Brain microvascular endothelial cell (primary cell): Measurements from ENCODE around the gene KRTAP5-6.
A peak's percentile ranks its signal among the peaks of the same experiment; 100 is the strongest.

Source experiments
- DNase-seq: peaks from one replicate; pipeline ENCODE4 v3.0.0-alpha.2; 2020
- H3K27ac ChIP-seq: fragments of 250-450 bp; sonication (Bioruptor Pico); 2 replicates; pipeline ENCODE4 v1.5.1; 2020; ENCODE audit warnings: mild to moderate bottlenecking, moderate library complexity
- H3K27me3 ChIP-seq: fragments of 250-450 bp; sonication (Bioruptor Pico); replicated peaks from 2 replicates; pipeline ENCODE4 v1.5.1; 2020; ENCODE audit warnings: mild to moderate bottlenecking
- H3K36me3 ChIP-seq: fragments of 250-450 bp; sonication (Bioruptor Pico); replicated peaks from 2 replicates; pipeline ENCODE4 v1.5.1; 2020; ENCODE audit warnings: mild to moderate bottlenecking
- H3K4me3 ChIP-seq: 2 replicates; pipeline ENCODE4 v1.5.1; 2011; ENCODE audit warnings: low read depth, mild to moderate bottlenecking, control low read depth, low read length, moderate library complexity
- CTCF ChIP-seq: IDR thresholded peaks from 2 replicates; pipeline ENCODE4 v1.5.1; 2011; ENCODE audit warnings: low read depth, mild to moderate bottlenecking, moderate library complexity, low read length, control low read depth, inconsistent platforms; ENCODE audit errors: missing control alignments
- in situ Hi-C: cut with HindIII; loops from 2 replicates; pipeline ENCODE4 v1.10.0; 2017; ENCODE audit warnings: low sequenced_read_pairs, low pct_ligation_motif_present

The KRTAP5-6 gene

GRCh38 chr11:1690167-1691025 is 6.6 kb upstream of the KRTAP5-6 start:
- in situ Hi-C loops = no loop called here
- no peak for DNase-seq
- no peaks in the 10 kb centered on the region for H3K27me3 ChIP-seq
- no peak for TF ChIP-seq CTCF
- H3K27ac ChIP-seq = no peak overlapping the region
- no peak overlapping the region for H3K4me3 ChIP-seq
- H3K36me3 ChIP-seq = no peaks in the 10 kb centered on the region

GRCh38 chr11:1691026-1691877 is 5.7 kb upstream of the KRTAP5-6 start:
- no peak for TF ChIP-seq CTCF
- Histone ChIP-seq H3K27me3 (no peaks in the 10 kb centered on the region), H3K4me3 (no peak overlapping the region), H3K27ac (no peak overlapping the region), H3K36me3 (no peaks in the 10 kb centered on the region)
- in situ Hi-C loops = no loop called here
- DNase-seq = no peak

GRCh38 chr11:1691878-1692707 is 4.9 kb upstream of the KRTAP5-6 start:
- Histone ChIP-seq H3K27me3 (no peaks in the 10 kb centered on the region), H3K4me3 (no peak overlapping the region), H3K36me3 (no peaks in the 10 kb centered on the region), H3K27ac (no peak overlapping the region)
- DNase-seq = no peak
- no peak for TF ChIP-seq CTCF
- in situ Hi-C loops = no loop called here

- no peak for DNase-seq
- Histone ChIP-seq H3K4me3 (no peak overlapping the region), H3K36me3 (no peaks in the 10 kb centered on the region), H3K27ac (no peak overlapping the region), H3K27me3 (no peaks in the 10 kb centered on the region)
- TF ChIP-seq CTCF = no peak
- in situ Hi-C loops = no loop called here
Measured at GRCh38 chr11:1692708-1693326, 4.2 kb upstream of the KRTAP5-6 start.

- in situ Hi-C loops = no loop called here
- H3K27me3 ChIP-seq = no peaks in the 10 kb centered on the region
- TF ChIP-seq CTCF = peak; percentile 94
- peak; percentile 47 for DNase-seq
- no peaks in the 10 kb centered on the region for H3K36me3 ChIP-seq
- peak overlapping the region; percentile 37 for H3K4me3 ChIP-seq
- no peak overlapping the region for H3K27ac ChIP-seq
Measured at GRCh38 chr11:1693327-1694063, 3.5 kb upstream of the KRTAP5-6 start.
